ENCODE results near the gene LIMK2. TPM values are rescaled to one million over a fixed set of nuclear protein-coding genes. Genes with fewer than 3 reads are reported as not detected.

Gene LIMK2
- total and polyA plus RNA-seq, 10 of the 15 experiments (the other 5 are each of a cell fraction or from before 2014, with no cell fraction given): 2.9 to 40.4 (median 26.7) TPM

DNA sequence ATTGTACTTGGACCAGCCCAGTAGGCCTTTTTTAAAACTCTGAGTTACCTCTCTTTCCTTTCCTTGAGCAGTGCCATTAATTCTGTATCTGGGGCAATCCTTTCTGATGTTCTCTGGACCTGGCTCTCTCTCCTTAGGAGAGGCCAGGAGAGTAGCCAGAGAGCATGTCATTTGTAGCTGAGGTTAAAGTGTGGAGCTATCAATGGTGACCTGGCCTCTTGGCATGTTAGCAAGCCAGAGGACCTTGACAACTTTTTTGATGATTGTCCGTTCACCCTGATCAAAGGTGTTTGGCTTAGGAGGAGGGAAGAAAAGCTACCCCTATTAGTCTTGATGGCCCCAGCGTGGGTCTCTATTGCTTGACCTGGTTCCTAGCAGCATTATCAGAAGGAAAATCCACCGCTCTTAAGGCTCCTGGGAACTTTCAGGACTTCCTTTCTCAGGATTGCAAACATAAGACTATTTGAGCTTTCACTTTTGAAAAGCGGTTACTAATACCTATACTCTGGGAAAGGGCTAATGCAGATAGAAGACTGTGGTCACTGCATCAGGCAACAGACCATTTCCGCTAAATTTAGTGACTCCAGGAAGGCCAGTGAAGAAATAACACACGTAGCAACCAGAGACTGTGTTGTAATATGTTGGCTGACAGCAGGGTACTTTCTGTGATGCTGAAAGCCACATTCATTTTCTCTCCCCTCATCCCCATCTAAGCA, 18.2 kb downstream of the LIMK2 start (continued):
- TF ChIP-seq IKZF1 (conservative IDR thresholded peaks at IDR 0.05): peak; percentile 60; the same call in 1 of the 2 replicates
- TF ChIP-seq RCOR1 (conservative IDR thresholded peaks at IDR 0.05; ENCODE audit: low read depth, low read length): no peak
- no peak for TF ChIP-seq YY1 (IDR thresholded peaks at IDR 0.05; ENCODE audit: low read depth, low read length)
- no peak for TF ChIP-seq ZNF274 (IDR thresholded peaks at IDR 0.05; ENCODE audit: insufficient read depth, insufficient read length)
- no peak for TF ChIP-seq YBX1 (IDR thresholded peaks at IDR 0.05)
- no peak for TF ChIP-seq JUND (IDR thresholded peaks at IDR 0.05; ENCODE audit: low read depth, low read length)
- TF ChIP-seq RB1 (IDR thresholded peaks at IDR 0.05; ENCODE audit: borderline replicate concordance): no peak
- no peak for TF ChIP-seq BMI1 (IDR thresholded peaks at IDR 0.05; ENCODE audit: borderline replicate concordance)
- no peak for TF ChIP-seq HDAC2 (IDR thresholded peaks at IDR 0.05)
- no peak for TF ChIP-seq KLF5 (IDR thresholded peaks at IDR 0.05; ENCODE audit: partially characterized antibody)
- TF ChIP-seq SREBF2 (IDR thresholded peaks at IDR 0.05; ENCODE audit: low read length): no peak
- TF ChIP-seq, protein P1, sequence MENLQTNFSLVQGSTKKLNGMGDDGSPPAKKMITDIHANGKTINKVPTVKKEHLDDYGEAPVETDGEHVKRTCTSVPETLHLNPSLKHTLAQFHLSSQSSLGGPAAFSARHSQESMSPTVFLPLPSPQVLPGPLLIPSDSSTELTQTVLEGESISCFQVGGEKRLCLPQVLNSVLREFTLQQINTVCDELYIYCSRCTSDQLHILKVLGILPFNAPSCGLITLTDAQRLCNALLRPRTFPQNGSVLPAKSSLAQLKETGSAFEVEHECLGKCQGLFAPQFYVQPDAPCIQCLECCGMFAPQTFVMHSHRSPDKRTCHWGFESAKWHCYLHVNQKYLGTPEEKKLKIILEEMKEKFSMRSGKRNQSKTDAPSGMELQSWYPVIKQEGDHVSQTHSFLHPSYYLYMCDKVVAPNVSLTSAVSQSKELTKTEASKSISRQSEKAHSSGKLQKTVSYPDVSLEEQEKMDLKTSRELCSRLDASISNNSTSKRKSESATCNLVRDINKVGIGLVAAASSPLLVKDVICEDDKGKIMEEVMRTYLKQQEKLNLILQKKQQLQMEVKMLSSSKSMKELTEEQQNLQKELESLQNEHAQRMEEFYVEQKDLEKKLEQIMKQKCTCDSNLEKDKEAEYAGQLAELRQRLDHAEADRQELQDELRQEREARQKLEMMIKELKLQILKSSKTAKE (IDR thresholded peaks at IDR 0.05; ENCODE audit: low read depth, poor library complexity, severe bottlenecking): no peak
- TF ChIP-seq, protein P2, sequence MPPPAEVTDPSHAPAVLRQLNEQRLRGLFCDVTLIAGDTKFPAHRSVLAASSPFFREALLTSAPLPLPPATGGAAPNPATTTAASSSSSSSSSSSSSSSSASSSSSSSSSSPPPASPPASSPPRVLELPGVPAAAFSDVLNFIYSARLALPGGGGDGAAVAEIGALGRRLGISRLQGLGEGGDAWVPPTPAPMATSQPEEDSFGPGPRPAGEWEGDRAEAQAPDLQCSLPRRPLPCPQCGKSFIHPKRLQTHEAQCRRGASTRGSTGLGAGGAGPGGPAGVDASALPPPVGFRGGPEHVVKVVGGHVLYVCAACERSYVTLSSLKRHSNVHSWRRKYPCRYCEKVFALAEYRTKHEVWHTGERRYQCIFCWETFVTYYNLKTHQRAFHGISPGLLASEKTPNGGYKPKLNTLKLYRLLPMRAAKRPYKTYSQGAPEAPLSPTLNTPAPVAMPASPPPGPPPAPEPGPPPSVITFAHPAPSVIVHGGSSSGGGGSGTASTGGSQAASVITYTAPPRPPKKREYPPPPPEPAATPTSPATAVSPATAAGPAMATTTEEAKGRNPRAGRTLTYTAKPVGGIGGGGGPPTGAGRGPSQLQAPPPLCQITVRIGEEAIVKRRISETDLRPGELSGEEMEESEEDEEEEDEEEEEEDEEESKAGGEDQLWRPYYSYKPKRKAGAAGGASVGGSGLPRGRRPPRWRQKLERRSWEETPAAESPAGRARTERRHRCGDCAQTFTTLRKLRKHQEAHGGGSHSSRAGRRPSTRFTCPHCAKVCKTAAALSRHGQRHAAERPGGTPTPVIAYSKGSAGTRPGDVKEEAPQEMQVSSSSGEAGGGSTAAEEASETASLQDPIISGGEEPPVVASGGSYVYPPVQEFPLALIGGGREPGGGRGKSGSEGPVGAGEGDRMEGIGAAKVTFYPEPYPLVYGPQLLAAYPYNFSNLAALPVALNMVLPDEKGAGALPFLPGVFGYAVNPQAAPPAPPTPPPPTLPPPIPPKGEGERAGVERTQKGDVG (CRISPR knock-in tag; IDR thresholded peaks at IDR 0.05): no peak
- no peak for TF ChIP-seq RBBP5 (conservative IDR thresholded peaks at IDR 0.05)
- no peak for TF ChIP-seq MEF2B (IDR thresholded peaks at IDR 0.05; ENCODE audit: partially characterized antibody, poor library complexity, severe bottlenecking)
- TF ChIP-seq ZNF207 (IDR thresholded peaks at IDR 0.05; ENCODE audit: borderline replicate concordance): no peak
- TF ChIP-seq RUNX3 (IDR thresholded peaks at IDR 0.05; ENCODE audit: low read length): peak; percentile 70
- no peak for TF ChIP-seq SRF (IDR thresholded peaks at IDR 0.05; ENCODE audit: low read depth in 2 of 2, low read length in 2 of 2)
- TF ChIP-seq, protein P3, sequence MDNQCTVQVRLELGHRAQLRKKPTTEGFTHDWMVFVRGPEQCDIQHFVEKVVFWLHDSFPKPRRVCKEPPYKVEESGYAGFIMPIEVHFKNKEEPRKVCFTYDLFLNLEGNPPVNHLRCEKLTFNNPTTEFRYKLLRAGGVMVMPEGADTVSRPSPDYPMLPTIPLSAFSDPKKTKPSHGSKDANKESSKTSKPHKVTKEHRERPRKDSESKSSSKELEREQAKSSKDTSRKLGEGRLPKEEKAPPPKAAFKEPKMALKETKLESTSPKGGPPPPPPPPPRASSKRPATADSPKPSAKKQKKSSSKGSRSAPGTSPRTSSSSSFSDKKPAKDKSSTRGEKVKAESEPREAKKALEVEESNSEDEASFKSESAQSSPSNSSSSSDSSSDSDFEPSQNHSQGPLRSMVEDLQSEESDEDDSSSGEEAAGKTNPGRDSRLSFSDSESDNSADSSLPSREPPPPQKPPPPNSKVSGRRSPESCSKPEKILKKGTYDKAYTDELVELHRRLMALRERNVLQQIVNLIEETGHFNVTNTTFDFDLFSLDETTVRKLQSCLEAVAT (IDR thresholded peaks at IDR 0.05): 0 out of 2 replicates have a peak, but pooled peaks have one; percentile 25
- TF ChIP-seq BCL11A (IDR thresholded peaks at IDR 0.05; ENCODE audit: low read depth, low read length): no peak
- TF ChIP-seq, protein P4, sequence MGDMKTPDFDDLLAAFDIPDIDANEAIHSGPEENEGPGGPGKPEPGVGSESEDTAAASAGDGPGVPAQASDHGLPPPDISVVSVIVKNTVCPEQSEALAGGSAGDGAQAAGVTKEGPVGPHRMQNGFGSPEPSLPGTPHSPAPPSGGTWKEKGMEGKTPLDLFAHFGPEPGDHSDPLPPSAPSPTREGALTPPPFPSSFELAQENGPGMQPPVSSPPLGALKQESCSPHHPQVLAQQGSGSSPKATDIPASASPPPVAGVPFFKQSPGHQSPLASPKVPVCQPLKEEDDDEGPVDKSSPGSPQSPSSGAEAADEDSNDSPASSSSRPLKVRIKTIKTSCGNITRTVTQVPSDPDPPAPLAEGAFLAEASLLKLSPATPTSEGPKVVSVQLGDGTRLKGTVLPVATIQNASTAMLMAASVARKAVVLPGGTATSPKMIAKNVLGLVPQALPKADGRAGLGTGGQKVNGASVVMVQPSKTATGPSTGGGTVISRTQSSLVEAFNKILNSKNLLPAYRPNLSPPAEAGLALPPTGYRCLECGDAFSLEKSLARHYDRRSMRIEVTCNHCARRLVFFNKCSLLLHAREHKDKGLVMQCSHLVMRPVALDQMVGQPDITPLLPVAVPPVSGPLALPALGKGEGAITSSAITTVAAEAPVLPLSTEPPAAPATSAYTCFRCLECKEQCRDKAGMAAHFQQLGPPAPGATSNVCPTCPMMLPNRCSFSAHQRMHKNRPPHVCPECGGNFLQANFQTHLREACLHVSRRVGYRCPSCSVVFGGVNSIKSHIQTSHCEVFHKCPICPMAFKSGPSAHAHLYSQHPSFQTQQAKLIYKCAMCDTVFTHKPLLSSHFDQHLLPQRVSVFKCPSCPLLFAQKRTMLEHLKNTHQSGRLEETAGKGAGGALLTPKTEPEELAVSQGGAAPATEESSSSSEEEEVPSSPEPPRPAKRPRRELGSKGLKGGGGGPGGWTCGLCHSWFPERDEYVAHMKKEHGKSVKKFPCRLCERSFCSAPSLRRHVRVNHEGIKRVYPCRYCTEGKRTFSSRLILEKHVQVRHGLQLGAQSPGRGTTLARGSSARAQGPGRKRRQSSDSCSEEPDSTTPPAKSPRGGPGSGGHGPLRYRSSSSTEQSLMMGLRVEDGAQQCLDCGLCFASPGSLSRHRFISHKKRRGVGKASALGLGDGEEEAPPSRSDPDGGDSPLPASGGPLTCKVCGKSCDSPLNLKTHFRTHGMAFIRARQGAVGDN (IDR thresholded peaks at IDR 0.05): 0 out of 2 replicates have a peak, but pooled peaks have one; percentile 26

Measured in GM12878 (cell line).